WTC11 (cell line): ENCODE data around the gene CFL1. TPM values are rescaled to one million over a fixed set of nuclear protein-coding genes. Genes with fewer than 3 reads are reported as not detected.

Source experiments
- ATF1 ChIP-seq: sonication (generic); formaldehyde crosslinking; IDR thresholded peaks from 2 replicates; pipeline ENCODE4 v1.8.1; 2023; ENCODE audit warnings: mild to moderate bottlenecking, moderate library complexity, missing genetic modification reagents
- FOXK1 ChIP-seq: sonication (generic); formaldehyde crosslinking; IDR thresholded peaks from 2 replicates; pipeline ENCODE4 v1.8.0; 2022; ENCODE audit warnings: mild to moderate bottlenecking, moderate library complexity, missing genetic modification reagents
- FOXP4 ChIP-seq: sonication (generic); formaldehyde crosslinking; IDR thresholded peaks from 2 replicates; pipeline ENCODE4 v1.8.0; 2022; ENCODE audit warnings: mild to moderate bottlenecking, missing genetic modification reagents
- HMGA2 ChIP-seq: fragments of 250-450 bp; sonication (Bioruptor Pico); IDR thresholded peaks from 2 replicates; pipeline ENCODE4 v1.4.0; 2021; ENCODE audit warnings: mild to moderate bottlenecking, moderate library complexity
- JAZF1 ChIP-seq: fragments of 250-450 bp; sonication (Bioruptor Pico); IDR thresholded peaks from 2 replicates; pipeline ENCODE4 v1.9.0; 2021; ENCODE audit warnings: moderate library complexity, mild to moderate bottlenecking, inconsistent platforms
- SP1 ChIP-seq: sonication (generic); formaldehyde crosslinking; conservative IDR thresholded peaks from 2 replicates; pipeline ENCODE4 v1.8.1; 2022; ENCODE audit warnings: missing genetic modification reagents
- TCF7 ChIP-seq: sonication (generic); formaldehyde crosslinking; IDR thresholded peaks from 2 replicates; pipeline ENCODE4 v1.8.0; 2022; ENCODE audit warnings: mild to moderate bottlenecking, low read depth, missing genetic modification reagents, moderate library complexity
- TP53 ChIP-seq: sonication (generic); formaldehyde crosslinking; IDR thresholded peaks from 2 replicates; pipeline ENCODE4 v1.8.1; 2023; ENCODE audit warnings: mild to moderate bottlenecking, missing genetic modification reagents
- ZNF121 ChIP-seq: sonication (generic); formaldehyde crosslinking; IDR thresholded peaks from 2 replicates; pipeline ENCODE4 v1.8.0; 2023; ENCODE audit warnings: missing genetic modification reagents
- ZNF317 ChIP-seq: sonication (generic); formaldehyde crosslinking; IDR thresholded peaks from 2 replicates; pipeline ENCODE4 v1.8.1; 2023; ENCODE audit warnings: low read depth, mild to moderate bottlenecking, moderate library complexity, missing genetic modification reagents, borderline replicate concordance
- ZNF425 ChIP-seq: fragments of 250-450 bp; sonication (Bioruptor Pico); conservative IDR thresholded peaks from 2 replicates; pipeline ENCODE4 v1.9.0; 2021; ENCODE audit warnings: mild to moderate bottlenecking
- total RNA-seq: library from RNA; stranded (reverse); gene quantifications from 3 replicates; pipeline ENCODE4 v1.2.3, GENCODE V29; 2021
- TF ChIP-seq, protein P1 (sequence below): sonication (generic); formaldehyde crosslinking; IDR thresholded peaks from 2 replicates; pipeline ENCODE4 v1.8.0; 2022; ENCODE audit warnings: mild to moderate bottlenecking, missing genetic modification reagents
- TF ChIP-seq, protein P2 (sequence below): sonication (generic); formaldehyde crosslinking; IDR thresholded peaks from 2 replicates; pipeline ENCODE4 v1.8.0; 2023; ENCODE audit warnings: mild to moderate bottlenecking, missing genetic modification reagents
- TF ChIP-seq, protein P3 (sequence below): sonication (generic); formaldehyde crosslinking; IDR thresholded peaks from 2 replicates; pipeline ENCODE4 v1.8.0; 2022; ENCODE audit warnings: mild to moderate bottlenecking, missing genetic modification reagents
- TF ChIP-seq, protein P4 (sequence below): sonication (generic); formaldehyde crosslinking; IDR thresholded peaks from 2 replicates; pipeline ENCODE4 v1.8.0; 2022; ENCODE audit warnings: missing genetic modification reagents
- TF ChIP-seq, protein P5 (sequence below): sonication (generic); formaldehyde crosslinking; IDR thresholded peaks from 2 replicates; pipeline ENCODE4 v1.8.0; 2023; ENCODE audit warnings: missing genetic modification reagents
- TF ChIP-seq, protein P6 (sequence below): fragments of 250-450 bp; sonication (Bioruptor Pico); IDR thresholded peaks from 2 replicates; pipeline ENCODE4 v1.9.0; 2021; ENCODE audit warnings: mild to moderate bottlenecking
- TF ChIP-seq, protein P7 (sequence below): sonication (generic); formaldehyde crosslinking; IDR thresholded peaks from 2 replicates; pipeline ENCODE4 v1.8.1; 2023; ENCODE audit warnings: mild to moderate bottlenecking, missing genetic modification reagents, moderate library complexity
- TF ChIP-seq, protein P8 (sequence below): sonication (generic); formaldehyde crosslinking; IDR thresholded peaks from 2 replicates; pipeline ENCODE4 v1.8.1; 2023; ENCODE audit warnings: mild to moderate bottlenecking, missing genetic modification reagents, moderate library complexity

The CFL1 gene
- total RNA-seq, 1 experiment from 2014 or later = 1,073 TPM

- peak; percentile 67 for TF ChIP-seq FOXK1 (CRISPR knock-in tag)
- TF ChIP-seq SP1 = 0 out of 2 replicates have a peak, but pooled peaks have one; percentile 54
- no peak for TF ChIP-seq HMGA2 (CRISPR knock-in tag)
- TF ChIP-seq ZNF317 (CRISPR knock-in tag) = no peak
- TF ChIP-seq, protein P1, sequence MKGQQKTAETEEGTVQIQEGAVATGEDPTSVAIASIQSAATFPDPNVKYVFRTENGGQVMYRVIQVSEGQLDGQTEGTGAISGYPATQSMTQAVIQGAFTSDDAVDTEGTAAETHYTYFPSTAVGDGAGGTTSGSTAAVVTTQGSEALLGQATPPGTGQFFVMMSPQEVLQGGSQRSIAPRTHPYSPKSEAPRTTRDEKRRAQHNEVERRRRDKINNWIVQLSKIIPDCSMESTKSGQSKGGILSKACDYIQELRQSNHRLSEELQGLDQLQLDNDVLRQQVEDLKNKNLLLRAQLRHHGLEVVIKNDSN (CRISPR knock-in tag) = peak; percentile 96
- TF ChIP-seq, protein P2, sequence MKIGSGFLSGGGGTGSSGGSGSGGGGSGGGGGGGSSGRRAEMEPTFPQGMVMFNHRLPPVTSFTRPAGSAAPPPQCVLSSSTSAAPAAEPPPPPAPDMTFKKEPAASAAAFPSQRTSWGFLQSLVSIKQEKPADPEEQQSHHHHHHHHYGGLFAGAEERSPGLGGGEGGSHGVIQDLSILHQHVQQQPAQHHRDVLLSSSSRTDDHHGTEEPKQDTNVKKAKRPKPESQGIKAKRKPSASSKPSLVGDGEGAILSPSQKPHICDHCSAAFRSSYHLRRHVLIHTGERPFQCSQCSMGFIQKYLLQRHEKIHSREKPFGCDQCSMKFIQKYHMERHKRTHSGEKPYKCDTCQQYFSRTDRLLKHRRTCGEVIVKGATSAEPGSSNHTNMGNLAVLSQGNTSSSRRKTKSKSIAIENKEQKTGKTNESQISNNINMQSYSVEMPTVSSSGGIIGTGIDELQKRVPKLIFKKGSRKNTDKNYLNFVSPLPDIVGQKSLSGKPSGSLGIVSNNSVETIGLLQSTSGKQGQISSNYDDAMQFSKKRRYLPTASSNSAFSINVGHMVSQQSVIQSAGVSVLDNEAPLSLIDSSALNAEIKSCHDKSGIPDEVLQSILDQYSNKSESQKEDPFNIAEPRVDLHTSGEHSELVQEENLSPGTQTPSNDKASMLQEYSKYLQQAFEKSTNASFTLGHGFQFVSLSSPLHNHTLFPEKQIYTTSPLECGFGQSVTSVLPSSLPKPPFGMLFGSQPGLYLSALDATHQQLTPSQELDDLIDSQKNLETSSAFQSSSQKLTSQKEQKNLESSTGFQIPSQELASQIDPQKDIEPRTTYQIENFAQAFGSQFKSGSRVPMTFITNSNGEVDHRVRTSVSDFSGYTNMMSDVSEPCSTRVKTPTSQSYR (CRISPR knock-in tag) = no peak
- TF ChIP-seq, protein P3, sequence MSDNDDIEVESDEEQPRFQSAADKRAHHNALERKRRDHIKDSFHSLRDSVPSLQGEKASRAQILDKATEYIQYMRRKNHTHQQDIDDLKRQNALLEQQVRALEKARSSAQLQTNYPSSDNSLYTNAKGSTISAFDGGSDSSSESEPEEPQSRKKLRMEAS (CRISPR knock-in tag) = peak; percentile 55; the same call in 1 of the 2 replicates
- no peak for TF ChIP-seq JAZF1 (CRISPR knock-in tag)
- peak; percentile 18; the same call in 1 of the 2 replicates for TF ChIP-seq FOXP4 (CRISPR knock-in tag)
- 0 out of 2 replicates have a peak, but pooled peaks have one; percentile 61 for TF ChIP-seq TCF7
- TF ChIP-seq ZNF121 (CRISPR knock-in tag) = no peak
- TF ChIP-seq, protein P4, sequence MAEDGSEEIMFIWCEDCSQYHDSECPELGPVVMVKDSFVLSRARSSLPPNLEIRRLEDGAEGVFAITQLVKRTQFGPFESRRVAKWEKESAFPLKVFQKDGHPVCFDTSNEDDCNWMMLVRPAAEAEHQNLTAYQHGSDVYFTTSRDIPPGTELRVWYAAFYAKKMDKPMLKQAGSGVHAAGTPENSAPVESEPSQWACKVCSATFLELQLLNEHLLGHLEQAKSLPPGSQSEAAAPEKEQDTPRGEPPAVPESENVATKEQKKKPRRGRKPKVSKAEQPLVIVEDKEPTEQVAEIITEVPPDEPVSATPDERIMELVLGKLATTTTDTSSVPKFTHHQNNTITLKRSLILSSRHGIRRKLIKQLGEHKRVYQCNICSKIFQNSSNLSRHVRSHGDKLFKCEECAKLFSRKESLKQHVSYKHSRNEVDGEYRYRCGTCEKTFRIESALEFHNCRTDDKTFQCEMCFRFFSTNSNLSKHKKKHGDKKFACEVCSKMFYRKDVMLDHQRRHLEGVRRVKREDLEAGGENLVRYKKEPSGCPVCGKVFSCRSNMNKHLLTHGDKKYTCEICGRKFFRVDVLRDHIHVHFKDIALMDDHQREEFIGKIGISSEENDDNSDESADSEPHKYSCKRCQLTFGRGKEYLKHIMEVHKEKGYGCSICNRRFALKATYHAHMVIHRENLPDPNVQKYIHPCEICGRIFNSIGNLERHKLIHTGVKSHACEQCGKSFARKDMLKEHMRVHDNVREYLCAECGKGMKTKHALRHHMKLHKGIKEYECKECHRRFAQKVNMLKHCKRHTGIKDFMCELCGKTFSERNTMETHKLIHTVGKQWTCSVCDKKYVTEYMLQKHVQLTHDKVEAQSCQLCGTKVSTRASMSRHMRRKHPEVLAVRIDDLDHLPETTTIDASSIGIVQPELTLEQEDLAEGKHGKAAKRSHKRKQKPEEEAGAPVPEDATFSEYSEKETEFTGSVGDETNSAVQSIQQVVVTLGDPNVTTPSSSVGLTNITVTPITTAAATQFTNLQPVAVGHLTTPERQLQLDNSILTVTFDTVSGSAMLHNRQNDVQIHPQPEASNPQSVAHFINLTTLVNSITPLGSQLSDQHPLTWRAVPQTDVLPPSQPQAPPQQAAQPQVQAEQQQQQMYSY (CRISPR knock-in tag) = peak; percentile 18; the same call in 1 of the 2 replicates
- TF ChIP-seq, protein P5, sequence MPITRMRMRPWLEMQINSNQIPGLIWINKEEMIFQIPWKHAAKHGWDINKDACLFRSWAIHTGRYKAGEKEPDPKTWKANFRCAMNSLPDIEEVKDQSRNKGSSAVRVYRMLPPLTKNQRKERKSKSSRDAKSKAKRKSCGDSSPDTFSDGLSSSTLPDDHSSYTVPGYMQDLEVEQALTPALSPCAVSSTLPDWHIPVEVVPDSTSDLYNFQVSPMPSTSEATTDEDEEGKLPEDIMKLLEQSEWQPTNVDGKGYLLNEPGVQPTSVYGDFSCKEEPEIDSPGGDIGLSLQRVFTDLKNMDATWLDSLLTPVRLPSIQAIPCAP = 0 out of 2 replicates have a peak, but pooled peaks have one; percentile 60
- TF ChIP-seq, protein P6, sequence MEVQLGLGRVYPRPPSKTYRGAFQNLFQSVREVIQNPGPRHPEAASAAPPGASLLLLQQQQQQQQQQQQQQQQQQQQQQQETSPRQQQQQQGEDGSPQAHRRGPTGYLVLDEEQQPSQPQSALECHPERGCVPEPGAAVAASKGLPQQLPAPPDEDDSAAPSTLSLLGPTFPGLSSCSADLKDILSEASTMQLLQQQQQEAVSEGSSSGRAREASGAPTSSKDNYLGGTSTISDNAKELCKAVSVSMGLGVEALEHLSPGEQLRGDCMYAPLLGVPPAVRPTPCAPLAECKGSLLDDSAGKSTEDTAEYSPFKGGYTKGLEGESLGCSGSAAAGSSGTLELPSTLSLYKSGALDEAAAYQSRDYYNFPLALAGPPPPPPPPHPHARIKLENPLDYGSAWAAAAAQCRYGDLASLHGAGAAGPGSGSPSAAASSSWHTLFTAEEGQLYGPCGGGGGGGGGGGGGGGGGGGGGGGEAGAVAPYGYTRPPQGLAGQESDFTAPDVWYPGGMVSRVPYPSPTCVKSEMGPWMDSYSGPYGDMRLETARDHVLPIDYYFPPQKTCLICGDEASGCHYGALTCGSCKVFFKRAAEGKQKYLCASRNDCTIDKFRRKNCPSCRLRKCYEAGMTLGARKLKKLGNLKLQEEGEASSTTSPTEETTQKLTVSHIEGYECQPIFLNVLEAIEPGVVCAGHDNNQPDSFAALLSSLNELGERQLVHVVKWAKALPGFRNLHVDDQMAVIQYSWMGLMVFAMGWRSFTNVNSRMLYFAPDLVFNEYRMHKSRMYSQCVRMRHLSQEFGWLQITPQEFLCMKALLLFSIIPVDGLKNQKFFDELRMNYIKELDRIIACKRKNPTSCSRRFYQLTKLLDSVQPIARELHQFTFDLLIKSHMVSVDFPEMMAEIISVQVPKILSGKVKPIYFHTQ (CRISPR knock-in tag) = no peak
- TF ChIP-seq ZNF425 = no peak
- TF ChIP-seq, protein P7, sequence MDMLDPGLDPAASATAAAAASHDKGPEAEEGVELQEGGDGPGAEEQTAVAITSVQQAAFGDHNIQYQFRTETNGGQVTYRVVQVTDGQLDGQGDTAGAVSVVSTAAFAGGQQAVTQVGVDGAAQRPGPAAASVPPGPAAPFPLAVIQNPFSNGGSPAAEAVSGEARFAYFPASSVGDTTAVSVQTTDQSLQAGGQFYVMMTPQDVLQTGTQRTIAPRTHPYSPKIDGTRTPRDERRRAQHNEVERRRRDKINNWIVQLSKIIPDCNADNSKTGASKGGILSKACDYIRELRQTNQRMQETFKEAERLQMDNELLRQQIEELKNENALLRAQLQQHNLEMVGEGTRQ (CRISPR knock-in tag) = peak; percentile 95
- TF ChIP-seq, protein P8, sequence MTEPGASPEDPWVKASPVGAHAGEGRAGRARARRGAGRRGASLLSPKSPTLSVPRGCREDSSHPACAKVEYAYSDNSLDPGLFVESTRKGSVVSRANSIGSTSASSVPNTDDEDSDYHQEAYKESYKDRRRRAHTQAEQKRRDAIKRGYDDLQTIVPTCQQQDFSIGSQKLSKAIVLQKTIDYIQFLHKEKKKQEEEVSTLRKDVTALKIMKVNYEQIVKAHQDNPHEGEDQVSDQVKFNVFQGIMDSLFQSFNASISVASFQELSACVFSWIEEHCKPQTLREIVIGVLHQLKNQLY (CRISPR knock-in tag) = no peak
- TF ChIP-seq ATF1 (CRISPR knock-in tag) = 0 out of 2 replicates have a peak, but pooled peaks have one; percentile 46
- no peak for TF ChIP-seq TP53
Observed at GRCh38 chr11:65856689-65857499, 1.1 kb downstream of the CFL1 start (continued).
